ENCODE measurements around the gene FREM1. TPM values are rescaled to one million over a fixed set of nuclear protein-coding genes. Genes with fewer than 3 reads are reported as not detected.

Gene FREM1
- total and polyA plus RNA-seq, 9 donors, result 0.61 to 9.2 (median 2.8) TPM

DNA sequence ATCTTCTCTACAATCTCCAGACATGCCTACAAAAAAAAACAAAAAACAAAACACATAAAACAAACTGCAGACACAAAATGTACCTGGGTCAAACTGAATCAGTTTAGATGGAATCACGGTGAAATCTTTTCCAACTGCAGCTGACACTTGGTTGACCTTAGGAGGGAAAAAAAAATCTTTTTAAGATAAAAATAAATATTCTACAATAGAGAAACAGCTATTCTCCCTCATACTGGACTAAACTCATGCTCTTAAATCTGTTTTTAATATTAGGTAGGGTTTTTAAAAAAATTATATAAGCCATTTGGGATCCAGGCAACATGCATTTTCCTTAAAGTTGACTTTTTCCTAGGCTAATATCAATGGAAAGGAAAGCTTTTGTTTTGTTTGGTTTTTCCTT lies 153.9 kb downstream of the FREM1 start:
- WGBS, 3 donors, result 69 to 77% (median 71%) methylated on average over 1 of the region's 1 CpG
- H3K9me3 ChIP-seq, result no peaks in the 10 kb centered on the region
- H3K27ac ChIP-seq, result no peak overlapping the region
- intact Hi-C loops (cut with DNase I), result no loop called here
- no peaks in the 10 kb centered on the region for H3K27me3 ChIP-seq
- no peak for DNase-seq
- no peaks in the 10 kb centered on the region for H3K4me1 ChIP-seq (ENCODE audit: insufficient read depth)
- no peaks in the 10 kb centered on the region for H3K36me3 ChIP-seq
- no peak for TF ChIP-seq EP300 (IDR thresholded peaks at IDR 0.05)
- no peak overlapping the region for H3K4me3 ChIP-seq

GRCh38 chr9:14752871-14753270 lies 157.4 kb downstream of the FREM1 start:
- intact Hi-C loops (cut with DNase I), result no loop called here
- no peaks in the 10 kb centered on the region for H3K27me3 ChIP-seq
- no peaks in the 10 kb centered on the region for H3K9me3 ChIP-seq
- no peak for DNase-seq
- no peak for TF ChIP-seq POLR2A (IDR thresholded peaks at IDR 0.05)
- TF ChIP-seq EP300 (IDR thresholded peaks at IDR 0.05), result no peak
- TF ChIP-seq, protein P1, sequence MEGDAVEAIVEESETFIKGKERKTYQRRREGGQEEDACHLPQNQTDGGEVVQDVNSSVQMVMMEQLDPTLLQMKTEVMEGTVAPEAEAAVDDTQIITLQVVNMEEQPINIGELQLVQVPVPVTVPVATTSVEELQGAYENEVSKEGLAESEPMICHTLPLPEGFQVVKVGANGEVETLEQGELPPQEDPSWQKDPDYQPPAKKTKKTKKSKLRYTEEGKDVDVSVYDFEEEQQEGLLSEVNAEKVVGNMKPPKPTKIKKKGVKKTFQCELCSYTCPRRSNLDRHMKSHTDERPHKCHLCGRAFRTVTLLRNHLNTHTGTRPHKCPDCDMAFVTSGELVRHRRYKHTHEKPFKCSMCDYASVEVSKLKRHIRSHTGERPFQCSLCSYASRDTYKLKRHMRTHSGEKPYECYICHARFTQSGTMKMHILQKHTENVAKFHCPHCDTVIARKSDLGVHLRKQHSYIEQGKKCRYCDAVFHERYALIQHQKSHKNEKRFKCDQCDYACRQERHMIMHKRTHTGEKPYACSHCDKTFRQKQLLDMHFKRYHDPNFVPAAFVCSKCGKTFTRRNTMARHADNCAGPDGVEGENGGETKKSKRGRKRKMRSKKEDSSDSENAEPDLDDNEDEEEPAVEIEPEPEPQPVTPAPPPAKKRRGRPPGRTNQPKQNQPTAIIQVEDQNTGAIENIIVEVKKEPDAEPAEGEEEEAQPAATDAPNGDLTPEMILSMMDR (IDR thresholded peaks at IDR 0.05), result no peak
- WGBS, 3 donors, result 90 to 98% (median 96%) methylated on average over 1 of the region's 1 CpG
- H3K4me3 ChIP-seq, result no peak overlapping the region
- H3K36me3 ChIP-seq, result no peaks in the 10 kb centered on the region
- no peaks in the 10 kb centered on the region for H3K4me1 ChIP-seq (ENCODE audit: insufficient read depth)
- H3K27ac ChIP-seq, result no peak overlapping the region

- no peak overlapping the region for H3K4me3 ChIP-seq
- no peaks in the 10 kb centered on the region for H3K4me1 ChIP-seq (ENCODE audit: insufficient read depth)
- 55 to 74% (median 57%) methylated on average over 1 of the region's 1 CpG for WGBS, 3 donors
- no peaks in the 10 kb centered on the region for H3K27me3 ChIP-seq
- no peaks in the 10 kb centered on the region for H3K9me3 ChIP-seq
- H3K36me3 ChIP-seq, result no peaks in the 10 kb centered on the region
- H3K27ac ChIP-seq, result no peak overlapping the region
- intact Hi-C loops (cut with DNase I), result no loop called here
- TF ChIP-seq POLR2A (IDR thresholded peaks at IDR 0.05), result no peak
- no peak for TF ChIP-seq EP300 (IDR thresholded peaks at IDR 0.05)
- TF ChIP-seq, protein P1 (IDR thresholded peaks at IDR 0.05), result no peak
- DNase-seq, result no peak
These were observed 158.0 kb downstream of the FREM1 start for GRCh38 chr9:14752271-14752670.

GRCh38 chr9:14750821-14751220 lies 159.4 kb downstream of the FREM1 start:
- no peak for TF ChIP-seq EP300 (IDR thresholded peaks at IDR 0.05)
- no peak for TF ChIP-seq POLR2A (IDR thresholded peaks at IDR 0.05)
- TF ChIP-seq, protein P1 (IDR thresholded peaks at IDR 0.05), result no peak
- no peak overlapping the region for H3K27ac ChIP-seq
- no peak for DNase-seq
- intact Hi-C loops (cut with DNase I), result no loop called here
- H3K4me1 ChIP-seq (ENCODE audit: insufficient read depth), result no peaks in the 10 kb centered on the region
- H3K9me3 ChIP-seq, result no peaks in the 10 kb centered on the region
- H3K27me3 ChIP-seq, result no peaks in the 10 kb centered on the region
- H3K4me3 ChIP-seq, result no peak overlapping the region
- H3K36me3 ChIP-seq, result no peaks in the 10 kb centered on the region

DNA sequence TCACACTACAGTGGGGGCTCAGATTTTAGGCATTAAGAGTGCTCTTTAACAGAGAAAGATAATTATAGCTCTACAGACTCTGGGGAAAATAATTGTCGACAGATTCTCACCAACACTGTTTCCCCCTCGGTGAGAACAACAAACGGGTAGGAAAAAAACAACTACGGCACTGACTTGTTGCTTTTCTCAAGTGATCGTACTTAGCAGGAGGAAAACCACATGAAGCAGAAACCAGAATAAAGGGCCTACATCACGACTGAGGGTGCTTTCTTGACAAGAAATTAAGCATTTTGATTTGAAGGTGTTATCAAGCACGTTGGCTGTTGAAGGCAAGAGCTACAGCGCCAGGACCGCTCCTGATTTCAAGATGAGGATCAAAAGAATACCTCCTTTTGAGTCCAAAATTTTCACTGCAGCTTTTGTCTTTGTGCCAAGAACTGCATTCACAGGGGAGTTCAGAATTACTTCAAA lies 160.5 kb downstream of the FREM1 start:
- WGBS, 3 donors, result 61 to 66% (median 66%) methylated on average over 9 of the region's 9 CpGs
- Histone ChIP-seq H3K36me3 (no peaks in the 10 kb centered on the region), H3K27ac (no peak overlapping the region), H3K4me3 (no peak overlapping the region), H3K4me1 (ENCODE audit: insufficient read depth) (no peaks in the 10 kb centered on the region), H3K27me3 (no peaks in the 10 kb centered on the region), H3K9me3 (no peaks in the 10 kb centered on the region)
- no peak for DNase-seq
- TF ChIP-seq, protein P1 (IDR thresholded peaks at IDR 0.05), result no peak
- TF ChIP-seq POLR2A (IDR thresholded peaks at IDR 0.05) (no peak), EP300 (IDR thresholded peaks at IDR 0.05) (no peak)
- intact Hi-C loops (cut with DNase I), result no loop called here
